Right ventricle myocardium superior (tissue), 1 donor: Measurements from ENCODE around the gene VARS2. TPM values are rescaled to one million over a fixed set of nuclear protein-coding genes. Genes with fewer than 3 reads are reported as not detected.
"Not testable (repeated sequence)": the region's sequence is repeated elsewhere in the genome, so short reads cannot be mapped to it uniquely, and the experiment has no call there.

Experiments used
- ATAC-seq: fragments of 200-7000 bp; cut with Tn5 transposase; one replicate; pipeline ENCODE4 v1.9.1; 2020; ENCODE audit warnings: mild to moderate bottlenecking; ENCODE audit not compliant: poor library complexity
- DNase-seq: peaks from one replicate; pipeline ENCODE4 v3.0.0-alpha.2; 2020
- intact Hi-C: fragments of 100-400 bp; cut with DNase I; formaldehyde crosslinking; loops from one replicate; pipeline ENCODE4 v1.11.2; 2022
- total RNA-seq: library from RNA; stranded (reverse); fragmentation: NEBNext Ultra II Directional; extraction: Animal tissue kit (Norgen Biotek cat#: 25700); gene quantifications from one replicate; pipeline ENCODE4 v1.2.1, GENCODE V29; 2021
- donor health status: DM: no; HTN: yes; CAD: no; lungs with severe emphysema.

The VARS2 gene
- total RNA-seq, 1 donor from 2014 or later: 17.2 TPM

DNA sequence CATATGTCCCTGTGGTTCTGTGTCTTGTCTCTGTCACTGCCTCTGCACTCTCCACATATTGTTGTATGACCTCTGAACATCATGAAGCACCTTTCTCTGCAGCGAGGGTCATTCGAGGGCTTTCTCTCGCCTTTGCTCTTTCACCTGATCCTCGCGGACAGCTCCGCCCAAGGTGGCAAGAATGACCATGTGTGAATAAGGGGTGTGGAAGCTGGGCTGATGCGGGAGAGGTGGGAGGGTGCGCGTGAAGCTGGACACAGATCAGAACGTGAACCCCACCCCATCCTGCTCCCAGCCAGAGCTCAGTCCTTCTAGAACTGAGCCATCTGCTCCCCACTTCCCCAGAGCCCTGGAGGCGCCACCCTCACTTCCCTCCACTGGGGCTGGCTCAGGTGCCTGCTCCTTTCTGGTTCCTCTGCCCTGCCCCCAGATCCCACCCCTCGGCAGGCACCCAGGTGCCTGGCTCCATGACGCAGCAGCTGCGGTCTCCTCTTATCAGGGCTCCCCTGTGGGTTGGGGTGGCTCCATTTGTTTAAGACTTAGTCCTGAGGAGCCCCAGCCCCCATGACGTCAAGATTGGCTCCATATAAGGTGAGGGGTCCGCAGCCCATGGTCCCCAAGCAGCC, 26.4 kb downstream of the VARS2 start, which contains the start of gene MUCL3:
Gene MUCL3, plus strand, starts transcription at position 613 of the 626 bp plus-strand sequence. CDS start 27 bp downstream, outside the sequence.
- ATAC-seq: no peak
- no peak for DNase-seq
- intact Hi-C loops: no loop called here

DNA sequence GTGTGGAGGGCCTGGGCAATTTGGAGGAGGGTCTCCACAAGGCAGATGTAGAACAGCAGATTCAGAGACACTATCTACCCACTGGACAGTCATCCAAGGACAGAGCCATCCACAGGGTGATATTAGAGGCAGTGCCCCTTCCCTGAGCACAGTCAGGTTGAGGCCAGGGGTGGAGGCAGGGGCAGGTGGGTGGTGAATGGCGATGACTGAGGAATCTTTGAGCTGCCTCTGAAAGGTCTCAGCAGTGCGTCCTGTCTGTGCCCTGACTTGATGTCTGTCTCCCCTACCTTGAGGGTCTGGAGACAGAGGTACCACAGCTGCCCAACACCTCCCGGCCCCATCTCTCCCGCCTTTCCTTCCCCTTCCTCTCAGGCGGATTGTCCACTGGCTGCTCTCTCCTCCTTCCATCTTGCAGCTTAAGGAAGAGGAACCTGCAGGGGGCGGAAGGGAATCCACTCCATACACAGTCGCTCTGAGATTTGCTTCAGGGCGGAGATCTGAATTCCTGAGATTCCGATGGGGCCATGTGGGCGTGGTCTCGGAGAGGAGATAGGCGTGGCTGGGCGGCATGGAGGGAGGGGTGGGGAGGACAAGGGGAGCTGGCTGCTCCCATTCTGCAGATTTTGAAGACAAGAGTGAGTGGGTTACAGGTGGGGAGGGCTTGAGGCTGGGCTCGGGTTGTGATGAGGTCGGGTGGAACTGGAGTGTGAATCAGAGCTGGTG, 28.5 kb downstream of the VARS2 start:
- intact Hi-C loops: no loop called here
- DNase-seq: peak; percentile 77

DNA sequence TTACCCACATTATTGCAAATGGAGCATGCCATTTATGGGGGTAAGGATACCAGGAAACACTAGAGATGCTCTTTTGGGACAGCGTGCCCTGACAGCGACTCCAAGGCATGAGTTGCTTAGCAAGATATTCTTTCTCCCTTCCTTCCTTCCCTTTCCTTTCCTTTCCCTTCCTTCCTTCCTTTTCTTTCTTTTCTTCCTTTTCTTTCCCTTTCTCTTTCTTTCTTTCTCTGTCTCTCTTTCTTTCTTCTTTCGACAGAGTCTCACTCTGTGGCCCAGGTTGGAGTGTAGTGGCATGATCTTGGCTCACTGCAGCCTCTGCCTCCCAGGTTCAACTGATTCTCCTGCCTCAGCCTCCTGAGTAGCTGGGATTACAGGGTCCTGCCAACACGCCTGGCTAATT, 30.0 kb downstream of the VARS2 start:
- ATAC-seq: no peak
- no peak for DNase-seq
- intact Hi-C loops: no loop called here

More for the DNA sequence above, 28.5 kb downstream of the VARS2 start:
- peak; percentile 88 for ATAC-seq

DNA sequence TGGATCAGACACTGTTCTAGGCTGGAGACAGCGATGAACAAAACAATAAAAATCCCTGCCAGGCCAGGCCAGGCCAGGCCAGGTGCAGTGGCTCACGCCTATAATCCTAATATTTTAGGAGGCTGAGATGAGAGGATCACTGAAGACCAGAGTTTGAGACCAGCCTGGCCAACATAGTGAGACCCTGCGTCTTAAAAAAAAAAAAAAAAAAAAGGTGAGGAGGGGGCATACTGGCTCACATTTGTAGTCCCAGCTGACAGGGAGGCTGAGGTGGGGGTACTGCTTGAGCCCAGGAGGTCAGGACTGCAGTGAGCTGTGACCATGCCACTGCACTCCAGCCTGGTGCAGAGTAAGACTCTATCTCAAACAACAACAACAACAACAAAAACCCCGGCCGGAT, 31.2 kb downstream of the VARS2 start:
- intact Hi-C loops: no loop called here
- DNase-seq (no peak), ATAC-seq (no peak)

DNA sequence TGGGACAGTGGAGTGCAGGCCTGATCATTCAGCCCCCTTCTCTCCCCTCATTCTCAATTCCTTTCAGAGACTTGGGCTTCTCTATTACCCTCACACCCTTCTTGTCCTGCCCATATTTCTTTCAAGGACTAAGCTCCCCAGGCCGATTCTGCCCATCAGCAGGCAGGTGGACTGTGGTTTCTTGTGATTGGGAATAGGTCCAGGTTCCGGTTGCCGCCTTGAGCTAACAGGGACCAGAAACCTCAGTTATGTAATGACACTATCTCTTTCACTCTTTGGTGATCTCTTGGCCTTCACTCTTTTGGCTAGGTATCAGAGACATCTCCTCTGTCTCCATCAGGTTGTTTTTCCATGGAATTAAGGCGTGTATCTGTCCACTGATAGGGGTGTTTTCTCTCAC, 33.2 kb downstream of the VARS2 start:
- ATAC-seq (no peak), DNase-seq (no peak)
- intact Hi-C loops: no loop called here

DNA sequence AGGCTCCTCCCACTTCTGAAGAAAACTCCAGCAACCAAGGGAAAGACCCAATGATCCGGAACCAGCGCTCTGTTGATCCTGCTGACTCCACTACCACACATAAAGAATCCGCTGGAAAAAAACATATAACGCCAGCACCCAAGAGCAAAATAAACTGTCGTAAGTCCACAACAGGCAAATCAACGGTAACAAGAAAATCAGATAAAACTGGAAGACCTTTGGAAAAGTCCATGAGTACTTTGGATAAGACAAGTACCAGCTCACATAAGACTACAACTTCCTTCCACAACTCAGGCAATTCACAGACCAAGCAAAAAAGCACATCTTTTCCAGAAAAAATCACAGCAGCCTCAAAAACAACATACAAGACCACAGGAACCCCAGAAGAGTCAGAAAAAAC, 34.8 kb downstream of the VARS2 start:
- ATAC-seq: no peak
- DNase-seq: no peak
- intact Hi-C loops: no loop called here

DNA sequence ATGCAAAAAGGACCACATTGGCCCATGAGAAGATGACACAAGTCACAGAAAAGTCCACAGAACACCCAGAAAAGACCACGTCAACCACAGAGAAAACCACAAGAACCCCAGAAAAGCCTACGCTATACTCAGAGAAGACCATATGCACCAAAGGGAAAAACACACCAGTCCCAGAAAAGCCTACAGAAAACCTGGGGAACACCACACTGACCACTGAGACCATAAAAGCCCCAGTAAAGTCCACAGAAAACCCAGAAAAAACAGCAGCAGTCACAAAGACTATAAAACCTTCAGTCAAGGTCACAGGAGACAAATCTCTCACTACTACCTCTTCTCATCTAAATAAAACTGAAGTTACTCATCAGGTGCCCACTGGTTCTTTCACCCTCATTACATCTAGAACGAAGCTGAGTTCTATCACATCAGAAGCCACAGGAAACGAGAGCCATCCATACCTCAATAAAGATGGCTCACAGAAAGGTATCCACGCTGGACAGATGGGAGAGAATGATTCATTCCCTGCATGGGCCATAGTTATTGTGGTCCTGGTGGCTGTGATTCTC, 38.0 kb downstream of the VARS2 start:
- no peak for ATAC-seq
- no peak for DNase-seq
- intact Hi-C loops: no loop called here

DNA sequence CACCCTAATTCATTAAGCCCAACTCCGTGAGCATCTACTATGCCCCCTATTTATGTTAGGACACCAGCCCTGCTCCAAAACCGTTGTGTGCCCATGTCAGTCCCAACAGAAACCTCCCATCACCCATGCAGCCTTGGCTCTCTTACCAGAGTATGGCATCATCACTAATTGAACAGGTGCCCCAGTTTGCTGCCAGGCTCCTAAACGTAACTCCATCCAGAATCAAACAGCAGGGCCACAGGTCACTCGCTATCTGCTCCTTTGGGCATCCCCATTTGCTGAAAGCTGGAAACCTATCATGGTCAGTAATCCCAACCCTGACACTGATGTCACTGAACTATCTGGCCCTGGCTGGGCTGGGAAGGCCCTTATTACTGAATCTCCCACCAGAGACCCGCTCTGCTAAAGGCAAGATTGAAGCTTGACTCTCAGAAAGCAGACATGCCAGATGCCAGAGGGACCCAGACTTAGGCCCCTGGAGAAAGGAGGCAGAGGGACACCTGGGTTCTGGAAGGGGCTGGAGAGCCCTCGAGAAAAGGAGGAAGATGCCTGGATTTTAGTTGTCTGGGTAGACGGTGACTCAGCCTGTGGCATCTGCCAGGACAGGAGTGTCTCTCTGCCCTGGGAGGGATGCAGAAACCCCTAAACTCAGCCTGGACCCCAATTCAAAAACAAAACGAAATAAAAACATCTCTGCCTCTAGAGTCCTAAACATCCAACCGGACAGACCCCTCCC, 40.8 kb downstream of the VARS2 start:
- no peak for ATAC-seq
- no peak for DNase-seq
- intact Hi-C loops: no loop called here

DNA sequence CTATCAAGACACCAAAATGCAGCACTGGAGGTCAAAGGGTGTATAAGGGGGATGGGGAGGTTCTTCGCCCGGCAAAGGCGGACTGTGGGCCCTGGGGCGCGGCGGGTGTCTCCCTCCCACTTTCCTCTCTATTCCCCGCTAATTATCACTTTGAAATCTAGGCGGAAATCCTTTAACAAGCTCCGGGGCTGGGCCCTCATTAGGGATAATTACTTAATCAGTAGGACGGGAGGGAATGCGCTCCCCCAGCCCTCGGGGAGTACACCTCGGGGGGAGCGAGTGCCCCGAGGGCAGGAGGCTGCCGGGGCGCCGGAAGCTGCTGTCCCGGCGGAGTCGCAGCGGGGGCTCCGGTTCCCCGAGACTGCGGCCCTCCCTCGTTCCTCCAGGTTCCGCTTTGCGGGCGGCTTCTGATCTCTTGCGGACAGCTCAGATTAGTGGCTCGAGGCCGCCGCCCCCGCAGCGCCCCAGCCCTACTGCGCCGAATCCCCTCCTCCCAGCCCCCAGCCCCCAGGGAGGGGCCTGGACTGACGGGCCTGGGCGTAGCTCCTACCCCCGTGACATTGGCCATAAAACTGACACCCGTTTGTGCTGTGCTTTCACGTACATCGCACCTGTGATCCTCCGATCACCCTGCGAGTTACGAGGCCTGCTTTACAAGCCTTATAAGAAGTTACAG, 41.5 kb downstream of the VARS2 start:
- ATAC-seq (peak; percentile 86), DNase-seq (peak; percentile 82)
- intact Hi-C loops: no loop called here

DNA sequence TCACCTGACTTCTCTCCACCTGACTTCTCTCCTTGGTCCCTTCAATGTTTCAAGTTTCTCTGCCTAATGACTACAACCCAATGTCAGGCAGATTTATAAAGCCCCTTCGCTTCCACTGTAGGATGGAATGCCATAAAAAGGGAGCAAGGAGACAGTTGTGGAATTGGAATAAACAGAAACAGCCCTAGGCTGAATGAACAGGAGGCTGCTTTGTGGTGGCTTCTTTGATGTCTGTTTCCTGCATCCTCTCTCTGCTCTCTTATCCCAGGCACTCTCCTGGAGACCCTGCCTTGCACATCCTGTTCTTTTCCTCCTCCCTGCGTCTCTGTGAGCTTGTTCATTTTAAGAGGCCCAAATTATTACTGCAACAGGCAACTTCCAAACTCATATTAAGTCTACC, 43.7 kb downstream of the VARS2 start:
- intact Hi-C loops: no loop called here
- no peak for ATAC-seq

DNA sequence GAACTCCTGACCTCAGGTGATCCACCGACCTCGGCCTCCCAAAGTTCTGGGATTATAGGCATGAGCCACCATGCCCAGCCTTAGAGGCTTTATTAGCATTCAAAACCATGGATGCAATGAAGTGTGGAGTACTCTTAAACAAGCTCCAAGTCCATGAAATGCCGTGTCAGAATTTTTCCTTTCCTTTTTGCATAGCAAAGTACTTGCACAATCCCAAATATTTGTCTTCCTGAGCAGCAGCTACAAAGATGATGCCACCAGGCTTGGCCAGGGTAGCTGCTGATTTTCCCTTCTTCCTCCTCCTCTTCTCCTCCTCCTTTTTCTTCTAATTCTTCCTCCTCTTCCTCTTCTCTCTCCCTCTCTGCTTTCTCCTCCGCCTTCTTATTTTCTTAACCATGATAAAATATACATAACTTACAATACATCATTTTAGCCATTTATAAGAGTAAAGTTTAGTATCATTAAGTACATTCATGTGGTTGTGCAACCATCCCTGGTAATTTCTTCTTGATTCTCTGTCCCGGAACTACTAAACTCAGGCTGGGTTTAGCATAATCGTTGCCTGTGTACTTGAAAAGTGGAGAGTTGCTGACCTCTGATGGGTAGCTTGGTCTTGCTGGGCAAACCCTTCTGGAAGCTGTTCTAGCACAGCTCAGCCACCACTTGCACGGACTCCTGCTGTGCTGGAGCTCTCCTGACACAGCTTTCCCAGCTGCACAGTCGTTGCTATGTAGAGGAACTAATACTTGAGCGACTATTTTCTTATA, 47.1 kb downstream of the VARS2 start:
- ATAC-seq (no peak), DNase-seq (no peak)
- intact Hi-C loops: no loop called here

More for the DNA sequence above, 43.7 kb downstream of the VARS2 start:
- DNase-seq: no peak

DNA sequence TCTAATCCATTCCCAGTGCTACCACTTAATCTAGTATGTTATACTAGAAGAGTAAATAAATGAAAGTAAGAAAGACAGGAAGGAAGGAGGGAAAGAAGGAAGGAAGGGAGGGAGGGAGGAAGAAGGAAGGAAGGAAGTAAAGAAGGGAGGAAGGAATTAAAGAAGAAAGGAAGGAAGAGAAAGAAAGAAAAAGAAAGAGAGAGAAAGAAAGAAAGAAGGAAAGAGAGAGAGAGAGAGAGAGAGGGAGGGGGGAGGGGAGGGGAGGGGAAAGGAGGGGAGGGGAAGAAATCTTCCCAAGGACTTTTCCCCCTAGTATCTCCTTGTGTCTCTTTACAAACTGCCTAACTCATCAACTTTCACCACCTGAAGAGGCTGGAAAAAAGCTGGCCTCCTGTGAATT, 48.7 kb downstream of the VARS2 start:
- DNase-seq (no peak), ATAC-seq (no peak)
- intact Hi-C loops: no loop called here

DNA sequence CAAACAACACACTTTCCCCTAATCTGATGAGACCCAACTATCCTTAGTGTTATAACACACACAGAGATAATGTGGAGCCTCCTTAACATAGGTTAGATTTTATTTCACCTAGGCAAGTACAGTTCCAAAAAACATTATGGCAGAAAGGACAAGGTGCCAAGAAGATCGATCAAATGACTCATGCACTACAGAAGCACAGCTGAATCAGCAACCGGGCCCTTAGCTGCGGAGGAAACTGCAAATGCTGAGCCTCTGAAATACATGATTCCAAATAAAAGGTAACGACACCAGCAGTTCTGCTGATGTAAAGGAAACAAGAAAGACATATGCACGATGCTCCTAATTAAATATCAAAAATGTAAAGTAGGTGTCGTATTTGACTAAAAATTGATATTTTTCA, 49.6 kb downstream of the VARS2 start:
- intact Hi-C loops: no loop called here
- DNase-seq: no peak
- no peak for ATAC-seq

DNA sequence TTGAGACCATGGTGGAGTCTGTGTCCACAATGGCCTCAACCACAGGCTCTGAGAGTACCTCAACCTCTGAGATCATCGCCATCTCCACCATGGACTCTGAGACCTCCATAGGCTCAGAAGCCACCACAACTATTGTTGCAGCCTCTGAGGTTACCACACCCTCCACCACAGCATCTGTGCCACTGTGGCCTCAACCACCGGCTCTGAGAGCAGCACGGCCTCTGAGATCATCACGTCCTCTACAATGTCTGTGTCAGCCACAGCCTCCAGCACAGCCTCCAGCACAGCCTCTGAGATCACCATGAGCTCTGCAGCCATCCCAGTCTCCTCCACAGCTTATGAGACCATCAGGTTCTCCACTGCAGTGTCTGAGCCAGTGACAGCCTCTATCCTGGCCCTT, 50.0 kb downstream of the VARS2 start:
- DNase-seq: no peak
- intact Hi-C loops: no loop called here
- ATAC-seq: no peak

DNA sequence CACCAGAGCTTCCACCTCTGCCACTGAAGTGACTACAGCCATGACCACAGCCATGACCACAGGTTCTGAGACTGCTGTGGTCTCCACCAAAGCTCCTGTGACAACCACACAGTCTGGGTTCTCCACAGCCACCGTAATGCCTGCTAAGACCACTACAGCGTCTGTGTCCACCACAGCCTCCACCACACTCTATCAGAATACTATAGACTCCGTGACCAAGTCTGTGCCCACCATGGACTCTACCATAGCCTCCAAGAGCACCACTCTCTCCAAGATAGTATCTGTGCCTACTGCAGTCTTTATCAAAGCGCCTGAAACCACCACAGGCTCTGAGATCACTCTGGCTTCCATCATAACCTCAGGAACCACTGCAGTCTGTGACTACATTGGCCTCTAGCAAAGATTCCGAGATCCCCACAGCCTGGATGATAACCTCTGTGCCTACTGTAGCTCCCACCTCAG, 51.1 kb downstream of the VARS2 start:
- no peak for DNase-seq
- intact Hi-C loops: no loop called here
- ATAC-seq: no peak

DNA sequence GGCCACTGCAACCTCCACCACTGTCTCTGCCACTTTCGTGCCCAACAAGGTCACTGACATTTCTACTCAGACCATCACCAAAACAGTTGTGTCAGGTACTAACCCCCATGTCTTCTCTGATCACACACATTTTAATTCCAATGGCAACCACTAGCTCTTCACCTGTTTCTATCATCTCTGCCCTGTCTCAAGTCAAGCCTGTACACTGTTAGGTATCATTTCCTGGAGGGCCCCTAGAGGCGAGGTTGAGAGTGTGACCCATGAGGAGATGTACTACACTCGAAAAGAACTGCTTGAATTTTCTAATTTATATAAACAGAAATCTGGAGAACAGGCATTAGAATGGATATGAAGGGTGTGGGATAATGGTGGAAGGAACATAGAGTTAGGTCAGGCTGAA, 52.1 kb downstream of the VARS2 start:
- no peak for ATAC-seq
- intact Hi-C loops: no loop called here
- DNase-seq: no peak

DNA sequence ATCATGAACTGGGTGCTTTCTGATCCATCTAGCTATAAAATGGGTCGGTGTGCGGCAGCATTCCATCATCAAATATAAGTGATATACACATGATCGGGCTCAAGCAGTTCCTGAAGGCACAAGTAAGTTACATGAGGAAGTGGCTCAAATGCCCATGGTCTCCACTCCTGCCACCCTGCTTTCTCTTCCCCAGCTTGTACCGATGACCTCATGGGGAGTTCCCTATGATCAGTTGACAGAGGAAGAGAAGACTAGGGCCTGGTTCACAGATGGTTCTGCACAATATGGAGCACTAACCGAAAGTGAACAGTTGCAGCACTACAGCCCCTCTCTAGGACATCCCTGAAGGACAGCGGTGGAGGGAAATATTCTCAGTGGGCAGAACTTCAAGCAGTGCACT, 55.1 kb downstream of the VARS2 start:
- ATAC-seq, DNase-seq, intact Hi-C loops: not testable (repeated sequence)

DNA sequence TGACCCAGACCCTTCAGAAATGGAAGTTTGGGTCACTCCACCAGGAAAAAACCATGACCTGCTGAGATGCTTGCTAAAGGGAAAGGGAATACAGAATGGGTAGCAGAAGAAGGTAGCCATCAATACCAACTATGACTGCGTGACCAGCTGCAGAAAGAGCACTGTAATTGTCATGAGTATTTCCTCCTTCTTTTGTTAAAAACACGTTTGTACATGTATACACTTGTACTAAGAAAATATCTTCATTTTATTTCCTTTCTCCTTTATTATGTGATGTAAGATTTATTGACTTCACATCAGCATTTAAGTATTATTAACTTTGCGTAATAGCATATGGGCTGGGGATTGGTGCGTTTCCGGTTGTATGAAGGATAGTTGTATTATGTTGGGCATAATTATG, 56.9 kb downstream of the VARS2 start:
- DNase-seq (no peak), ATAC-seq (no peak)
- intact Hi-C loops: no loop called here
